Erythroblast (primary cell): Measurements from ENCODE around the gene ADGRD1.

ENCODE experiments used
- GATA1 ChIP-seq: IDR thresholded peaks from 2 replicates; pipeline ENCODE4 v1.6.1; 2011; ENCODE audit warnings: low read depth, mild to moderate bottlenecking, control low read depth, low read length, moderate library complexity
- POLR2A ChIP-seq: IDR thresholded peaks from 2 replicates; pipeline ENCODE4 v1.6.1; 2011; ENCODE audit warnings: mild to moderate bottlenecking, low read length

- TF ChIP-seq POLR2A (no peak), GATA1 (no peak)
These were observed 24.3 kb upstream of the ADGRD1 start for GRCh38 chr12:130929363-130929762.
